HG03175 (cell line): ENCODE measurements around the gene GNPTG.

Source experiments
- ATAC-seq: cut with Tn5 transposase; IDR thresholded peaks from one replicate; pipeline ENCODE4 v1.9.1; 2021; ENCODE audit warnings: mild to moderate bottlenecking, moderate library complexity; ENCODE audit not compliant: unreplicated experiment

Gene GNPTG

DNA sequence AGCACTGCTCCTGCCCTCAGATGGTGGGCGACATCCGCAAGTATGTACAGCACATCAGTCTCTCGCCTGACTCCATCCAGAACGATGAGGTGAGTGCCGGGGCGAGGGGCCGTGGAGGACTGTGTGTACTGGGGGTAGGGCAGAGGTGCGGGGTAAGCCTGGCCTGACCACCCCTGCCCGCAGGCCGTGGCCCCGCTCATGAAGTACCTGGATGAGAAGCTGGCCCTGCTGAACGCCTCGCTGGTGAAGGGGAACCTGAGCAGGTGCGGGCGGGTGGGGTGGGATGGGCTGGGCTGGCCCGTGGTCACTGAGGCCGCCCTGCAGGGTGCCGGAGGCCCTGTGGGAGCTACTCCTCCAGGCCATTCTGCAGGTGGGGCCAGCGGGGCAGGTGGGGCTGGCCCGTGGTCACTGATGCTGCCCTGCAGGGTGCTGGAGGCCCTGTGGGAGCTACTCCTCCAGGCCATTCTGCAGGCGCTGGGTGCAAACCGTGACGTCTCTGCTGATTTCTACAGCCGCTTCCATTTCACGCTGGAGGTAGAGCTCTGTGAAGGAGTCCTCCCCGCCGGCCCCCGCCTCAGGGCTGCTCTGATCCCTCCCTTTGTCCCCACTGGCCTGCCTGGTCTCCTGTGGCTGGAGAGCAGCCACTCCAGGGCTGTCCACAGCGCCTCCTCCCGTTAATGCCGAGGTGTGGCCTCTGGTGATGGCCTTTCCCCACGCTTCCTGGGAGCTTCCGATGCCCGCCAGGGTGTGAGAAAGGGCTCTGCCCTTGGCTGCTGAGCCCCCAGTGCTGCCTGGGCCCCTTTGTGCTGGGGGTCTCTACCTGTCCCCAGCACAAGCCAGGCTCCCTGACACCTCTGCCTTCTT, 5.1 kb upstream of the GNPTG start:
- no peak for ATAC-seq

DNA sequence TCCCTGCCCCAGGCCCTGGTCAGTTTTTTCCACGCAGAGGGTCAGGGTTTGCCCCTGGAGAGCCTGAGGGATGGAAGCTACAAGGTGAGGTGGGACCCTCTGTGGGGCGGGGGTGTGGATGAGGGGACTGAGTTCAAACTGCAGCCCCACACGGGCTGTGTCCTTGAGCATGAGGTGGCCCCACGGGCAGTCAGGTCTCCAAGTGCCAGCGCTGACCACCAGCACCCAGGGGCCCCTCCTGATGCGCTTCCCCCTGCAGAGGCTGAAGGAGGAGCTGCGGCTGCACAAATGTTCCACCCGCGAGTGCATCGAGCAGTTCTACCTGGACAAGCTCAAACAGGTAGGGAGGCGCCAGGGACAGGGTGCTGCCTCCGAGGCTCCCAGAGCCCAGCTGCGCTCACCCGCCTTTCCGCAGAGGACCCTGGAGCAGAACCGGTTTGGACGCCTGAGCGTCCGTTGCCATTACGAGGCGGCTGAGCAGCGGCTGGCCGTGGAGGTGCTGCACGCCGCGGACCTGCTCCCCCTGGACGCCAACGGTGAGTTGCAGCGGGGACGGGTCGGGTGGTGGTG, 4.4 kb upstream of the GNPTG start:
- ATAC-seq, result no peak

DNA sequence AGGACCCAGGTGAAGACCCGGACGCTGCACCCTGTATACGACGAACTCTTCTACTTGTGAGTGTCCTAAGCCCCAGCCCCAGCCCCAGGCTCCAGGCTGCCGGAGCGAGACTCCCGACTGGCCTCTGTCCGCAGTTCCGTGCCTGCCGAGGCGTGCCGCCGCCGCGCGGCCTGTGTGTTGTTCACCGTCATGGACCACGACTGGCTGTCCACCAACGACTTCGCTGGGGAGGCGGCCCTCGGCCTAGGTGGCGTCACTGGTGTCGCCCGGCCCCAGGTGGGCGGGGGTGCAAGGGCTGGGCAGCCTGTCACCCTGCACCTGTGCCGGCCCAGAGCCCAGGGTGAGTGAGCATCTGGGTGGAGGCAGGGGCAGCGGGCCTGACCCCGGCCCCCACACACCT, 3.8 kb upstream of the GNPTG start:
- ATAC-seq, result no peak

DNA sequence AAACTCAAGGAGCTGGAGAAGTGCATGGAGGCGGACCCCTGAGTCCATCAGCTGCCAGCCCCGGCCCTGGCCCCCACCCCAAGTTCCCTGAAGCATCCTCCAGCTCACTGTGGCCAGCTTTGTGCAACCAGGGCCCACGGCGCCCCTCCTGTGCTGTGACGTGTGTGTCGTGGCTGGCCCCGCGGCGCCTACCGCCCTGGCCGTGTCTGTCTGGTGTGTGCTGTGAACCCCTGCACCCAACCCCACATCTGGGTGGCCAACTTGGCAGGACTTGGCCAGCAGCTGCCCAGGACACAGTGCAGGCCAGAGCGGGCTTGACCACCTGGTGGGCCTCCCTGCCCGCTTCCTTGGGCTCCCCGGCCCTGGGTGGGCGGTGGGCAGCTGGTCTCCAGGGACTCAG, 3.3 kb upstream of the GNPTG start:
- ATAC-seq, result no peak

DNA sequence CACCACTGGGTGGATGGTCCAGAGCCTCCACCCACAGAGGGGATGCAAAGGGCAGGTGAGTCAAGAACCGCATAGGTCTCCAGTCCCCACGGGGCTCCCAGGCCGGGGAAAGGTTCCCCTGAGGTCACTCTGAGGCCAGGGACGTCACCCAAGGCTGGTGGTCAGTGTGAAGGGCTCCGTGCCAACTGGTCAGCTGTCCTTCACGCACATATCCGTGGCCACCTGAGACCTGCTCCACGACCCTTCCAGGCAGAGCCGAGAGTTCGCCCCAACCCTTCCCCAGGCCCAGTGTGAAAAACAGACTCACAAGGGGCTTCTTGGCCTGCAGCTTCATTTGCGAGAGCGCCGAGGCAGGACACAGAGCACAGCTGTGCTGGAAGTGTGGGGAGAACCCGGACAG, 2.8 kb upstream of the GNPTG start:
- no peak for ATAC-seq

DNA sequence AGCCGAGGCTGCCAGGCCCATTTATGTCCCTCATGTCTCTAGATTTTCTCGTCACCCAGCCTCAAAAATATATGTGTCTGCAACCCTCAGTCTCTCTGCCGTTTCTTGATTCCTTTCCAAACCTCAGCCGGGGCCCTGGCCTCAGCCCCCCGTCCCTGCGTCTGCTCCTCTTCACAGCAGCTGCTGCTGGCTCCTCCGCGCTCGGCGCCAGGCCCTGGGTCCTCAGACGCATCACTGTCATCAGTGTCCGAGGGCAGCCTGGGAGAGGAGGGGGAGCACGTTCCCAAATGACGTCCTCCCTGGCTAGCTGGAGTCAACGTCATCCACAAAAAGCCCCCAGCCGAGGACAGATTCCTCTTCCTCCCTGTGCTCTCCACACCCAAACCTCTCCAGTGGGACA, 2.4 kb upstream of the GNPTG start:
- no peak for ATAC-seq

DNA sequence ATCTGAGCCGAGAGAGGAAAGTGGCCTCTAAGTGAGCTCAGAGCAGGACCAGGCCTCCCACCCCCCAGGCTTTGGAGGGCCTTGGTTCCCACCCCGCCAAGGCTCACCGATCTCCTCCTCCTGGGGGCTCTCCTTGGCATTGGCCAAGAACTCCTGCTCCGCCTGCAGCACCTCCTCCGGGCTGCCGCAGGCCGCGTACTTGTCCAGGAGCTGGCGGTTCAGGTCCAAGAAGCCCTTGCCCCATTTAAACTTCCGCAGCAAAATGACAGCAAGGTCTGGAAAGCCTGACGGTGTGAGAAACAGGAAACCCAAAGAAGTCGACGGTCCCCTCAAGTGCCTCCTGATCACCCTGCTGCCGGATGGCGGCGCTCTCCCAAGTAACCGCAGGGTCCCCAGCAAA, 1.8 kb upstream of the GNPTG start:
- no peak for ATAC-seq

DNA sequence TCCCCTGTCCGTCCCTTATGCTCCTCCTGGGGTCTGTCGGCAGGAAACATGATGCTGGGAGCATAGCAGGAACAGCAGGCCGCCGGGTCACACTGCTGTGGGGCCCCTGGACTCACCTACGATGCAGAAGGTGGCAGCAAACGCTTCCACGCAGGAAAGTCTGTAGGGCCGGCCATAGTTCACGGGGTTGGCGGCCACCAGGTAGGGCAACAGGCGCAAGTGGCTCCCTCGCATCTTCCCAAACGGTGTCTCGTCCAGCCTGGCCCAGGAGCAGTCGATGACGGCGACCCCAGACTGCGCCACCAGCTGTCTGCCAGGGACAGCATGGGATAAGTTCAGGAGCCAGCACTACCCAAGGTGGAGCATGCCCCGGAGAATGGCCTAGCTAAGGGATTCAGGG, 1.0 kb upstream of the GNPTG start:
- no peak for ATAC-seq

DNA sequence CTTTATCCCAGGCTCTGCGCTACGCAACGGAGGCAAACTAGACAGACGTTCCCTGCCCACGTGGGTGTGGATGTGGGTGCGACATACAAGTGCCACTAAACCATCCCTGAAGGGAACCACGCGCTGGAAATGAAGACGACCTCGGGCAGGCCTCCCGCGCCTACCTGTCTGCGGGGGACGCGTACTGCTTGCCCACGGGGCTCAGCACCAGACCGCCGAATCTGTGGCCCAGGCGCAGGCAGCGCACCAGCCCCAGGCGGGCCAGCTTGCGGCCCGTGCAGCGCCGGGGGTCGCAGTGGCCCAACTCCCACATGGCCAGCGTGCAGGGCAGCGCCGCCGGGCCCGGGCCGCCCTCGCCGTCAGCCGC, 533 bp upstream of the GNPTG start:
- ATAC-seq, result peak; percentile 6

DNA sequence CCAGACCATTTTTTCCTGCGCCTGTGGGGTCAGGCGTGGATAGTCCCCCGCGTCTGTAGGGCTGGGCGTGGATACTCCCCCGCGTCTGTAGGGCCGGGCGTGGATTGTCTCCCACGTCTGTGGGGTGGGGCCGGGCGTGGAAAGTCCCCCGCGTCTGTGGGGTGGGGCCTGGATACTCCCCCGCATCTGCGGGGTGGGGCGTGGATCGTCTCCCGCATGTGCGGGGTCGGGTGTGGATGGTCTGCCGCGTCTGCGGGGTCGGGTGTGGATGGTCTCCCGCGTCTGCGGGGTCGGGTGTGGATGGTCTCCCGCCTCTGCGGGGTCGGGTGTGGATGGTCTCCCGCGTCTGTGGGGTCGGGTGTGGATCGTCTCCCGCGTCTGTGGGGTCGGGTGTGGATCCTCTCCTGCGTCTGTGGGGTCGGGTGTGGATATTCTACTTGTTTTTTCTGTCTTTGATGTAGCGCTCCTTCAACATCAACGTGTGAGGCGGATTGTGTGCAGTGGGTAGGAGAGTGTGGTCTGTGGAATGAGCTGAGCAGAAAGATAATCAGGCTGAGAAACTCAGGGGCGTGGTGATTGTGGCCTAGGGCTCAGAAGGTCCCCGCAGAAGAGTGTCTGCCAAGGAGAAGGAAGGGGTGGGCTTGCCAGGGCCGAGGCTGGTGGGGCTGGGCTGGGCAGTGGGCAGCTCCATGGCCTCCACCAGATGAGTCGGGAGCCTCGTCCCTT, 3.2 kb downstream of the GNPTG start:
- ATAC-seq, result no peak

DNA sequence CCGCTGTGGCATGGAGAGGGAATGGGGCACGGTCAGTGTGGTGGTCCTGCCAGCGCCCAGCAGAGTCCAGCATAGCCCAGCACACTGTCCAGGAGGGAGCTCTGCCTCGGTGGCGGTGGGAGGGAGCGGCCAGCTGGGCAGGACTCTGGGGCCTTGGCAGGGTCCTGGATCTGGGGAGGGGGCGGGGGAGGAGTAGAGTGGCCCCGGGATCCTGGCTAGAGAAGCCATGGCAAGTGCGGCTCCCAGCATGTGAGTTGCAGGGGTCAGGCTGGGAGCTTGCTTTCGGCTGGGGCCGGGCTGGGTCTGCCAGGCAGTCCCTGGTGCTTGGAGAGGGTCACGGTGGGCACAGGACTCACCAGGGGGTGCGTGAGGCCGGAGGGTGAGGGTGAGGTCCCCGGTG, 3.9 kb downstream of the GNPTG start:
- ATAC-seq, result no peak

DNA sequence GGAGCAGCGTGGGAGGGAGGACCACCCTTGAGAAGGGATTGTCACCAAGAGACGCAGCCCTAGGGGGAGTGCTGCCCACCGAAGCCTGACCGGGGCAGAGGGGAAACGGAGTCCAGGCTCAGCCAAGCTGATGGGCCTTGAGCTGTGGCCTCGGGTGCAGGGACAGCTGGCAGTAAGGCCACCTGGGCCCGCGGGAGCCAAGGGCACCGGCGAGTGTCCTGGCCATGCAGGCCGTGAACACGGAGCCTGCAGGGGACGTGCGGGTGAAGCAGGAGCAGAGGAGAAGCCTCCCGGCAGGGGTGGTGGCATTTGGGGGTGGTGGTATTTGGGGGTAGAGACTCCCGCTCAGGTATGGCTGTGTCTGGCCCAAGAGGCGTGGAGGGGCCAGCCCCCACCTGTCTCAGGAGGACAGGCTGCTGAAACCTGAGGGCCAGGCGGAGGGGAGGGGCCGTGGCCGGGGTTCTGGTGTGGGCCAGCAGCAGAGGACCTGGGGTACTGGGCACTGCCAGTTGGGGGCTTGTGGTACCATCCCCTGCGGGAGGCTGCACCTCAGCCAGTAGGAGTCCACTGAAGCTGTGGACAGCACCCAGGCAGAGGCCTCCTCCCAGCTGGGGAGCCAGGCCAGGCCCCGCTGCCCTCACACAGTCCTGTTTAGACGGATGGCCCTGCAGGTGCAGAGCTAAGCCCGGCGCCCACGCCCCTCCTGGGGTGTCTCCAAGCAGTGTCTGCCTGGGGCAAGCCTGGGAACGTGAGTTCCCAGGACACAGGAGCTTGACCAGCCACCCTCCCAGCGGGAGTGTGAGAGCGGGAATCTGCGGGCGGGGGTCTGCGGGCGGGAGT, 4.5 kb downstream of the GNPTG start:
- no peak for ATAC-seq

DNA sequence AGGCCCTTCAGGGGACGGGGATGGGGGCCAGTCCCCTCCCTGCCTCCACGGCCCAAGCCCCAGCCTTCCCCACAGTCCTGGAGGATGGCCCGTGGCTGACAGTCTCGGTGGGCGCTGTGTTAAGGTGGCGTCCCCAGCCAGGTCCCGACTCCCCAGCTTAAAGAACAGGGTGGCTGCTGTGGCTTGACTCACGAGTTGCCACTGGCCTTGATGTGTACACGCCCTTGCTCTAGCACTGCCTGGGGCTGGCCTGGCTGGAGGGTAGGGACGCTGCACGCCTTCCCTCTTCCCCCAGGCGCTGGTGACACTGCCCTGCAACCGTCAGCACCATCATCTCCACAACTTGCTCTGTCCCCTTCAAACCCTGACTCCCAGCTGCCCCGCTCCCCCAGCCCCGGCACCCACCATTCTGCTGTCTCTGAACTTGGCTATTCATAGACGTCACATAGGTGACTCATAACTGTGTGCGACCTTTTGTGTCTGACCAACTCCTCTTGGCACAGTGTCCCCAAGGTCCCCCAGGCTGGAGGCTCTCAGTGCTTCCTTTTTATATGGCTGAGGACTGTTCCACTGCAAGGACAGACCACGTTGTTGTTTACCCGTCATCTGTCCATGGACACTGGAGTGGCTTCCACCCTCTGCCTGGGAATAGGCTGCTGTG, 6.3 kb downstream of the GNPTG start:
- ATAC-seq, result no peak

DNA sequence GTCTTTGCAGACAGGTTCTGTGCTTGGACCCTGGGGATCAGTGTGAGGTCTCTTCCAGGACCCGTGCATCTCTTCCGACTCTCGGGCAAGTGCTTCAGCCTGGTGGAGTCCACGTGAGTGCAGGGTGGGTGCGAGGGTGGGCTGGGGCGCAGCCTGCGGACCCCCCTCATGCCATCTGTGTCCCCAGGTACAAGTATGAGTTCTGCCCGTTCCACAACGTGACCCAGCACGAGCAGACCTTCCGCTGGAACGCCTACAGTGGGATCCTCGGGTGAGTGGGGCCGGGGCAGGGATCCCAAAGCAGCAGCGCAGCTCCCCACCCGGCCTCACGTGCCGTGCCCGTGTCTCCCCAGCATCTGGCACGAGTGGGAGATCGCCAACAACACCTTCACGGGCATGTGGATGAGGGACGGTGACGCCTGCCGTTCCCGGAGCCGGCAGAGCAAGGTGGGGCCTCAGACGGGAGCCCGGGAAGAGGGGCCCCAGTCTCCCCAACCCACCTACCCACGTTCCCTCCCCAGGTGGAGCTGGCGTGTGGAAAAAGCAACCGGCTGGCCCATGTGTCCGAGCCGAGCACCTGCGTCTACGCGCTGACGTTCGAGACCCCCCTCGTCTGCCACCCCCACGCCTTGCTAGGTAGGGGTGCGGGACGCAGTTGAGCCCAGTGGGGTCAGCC, 10.1 kb downstream of the GNPTG start:
- no peak for ATAC-seq

DNA sequence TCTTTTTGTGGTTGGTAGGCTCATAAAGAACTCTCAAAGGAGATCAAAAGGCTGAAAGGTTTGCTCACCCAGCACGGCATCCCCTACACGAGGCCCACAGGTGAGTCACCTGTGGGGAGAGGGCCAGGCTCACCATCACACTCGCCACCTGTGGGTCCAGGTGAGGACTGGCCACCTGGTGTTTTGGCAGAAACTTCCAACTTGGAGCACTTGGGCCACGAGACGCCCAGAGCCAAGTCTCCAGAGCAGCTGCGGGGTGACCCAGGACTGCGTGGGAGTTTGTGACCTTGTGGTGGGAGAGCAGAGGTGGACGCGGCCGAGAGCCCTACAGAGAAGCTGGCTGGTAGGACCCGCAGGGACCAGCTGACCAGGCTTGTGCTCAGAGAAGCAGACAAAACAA, 11.1 kb downstream of the GNPTG start:
- no peak for ATAC-seq

DNA sequence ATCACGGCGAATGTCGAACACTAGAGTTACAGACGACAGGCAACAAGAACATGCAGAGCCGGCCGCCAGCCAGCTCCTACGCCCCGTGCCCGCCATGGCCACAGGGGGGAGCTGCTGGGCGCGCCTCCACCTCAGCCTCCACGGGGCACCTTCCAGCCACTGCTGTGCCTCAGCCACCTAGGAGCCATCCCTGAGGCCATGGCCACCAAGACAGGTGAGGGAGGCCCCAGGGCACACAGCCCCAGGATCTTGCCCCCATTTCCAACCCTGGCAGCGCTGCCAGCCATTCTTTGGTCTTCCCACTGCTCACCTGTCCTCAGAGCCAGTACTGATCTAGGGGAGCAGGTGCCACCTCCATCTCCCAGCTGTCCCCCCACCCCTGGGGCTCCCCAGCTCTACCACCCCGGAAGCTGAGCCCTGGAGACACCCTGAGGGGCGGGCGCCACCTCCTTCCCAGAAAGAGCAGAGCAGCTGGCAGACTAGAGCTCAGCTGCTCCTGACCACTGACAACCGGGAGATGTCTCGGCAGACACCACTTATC, 11.8 kb downstream of the GNPTG start:
- ATAC-seq, result no peak

DNA sequence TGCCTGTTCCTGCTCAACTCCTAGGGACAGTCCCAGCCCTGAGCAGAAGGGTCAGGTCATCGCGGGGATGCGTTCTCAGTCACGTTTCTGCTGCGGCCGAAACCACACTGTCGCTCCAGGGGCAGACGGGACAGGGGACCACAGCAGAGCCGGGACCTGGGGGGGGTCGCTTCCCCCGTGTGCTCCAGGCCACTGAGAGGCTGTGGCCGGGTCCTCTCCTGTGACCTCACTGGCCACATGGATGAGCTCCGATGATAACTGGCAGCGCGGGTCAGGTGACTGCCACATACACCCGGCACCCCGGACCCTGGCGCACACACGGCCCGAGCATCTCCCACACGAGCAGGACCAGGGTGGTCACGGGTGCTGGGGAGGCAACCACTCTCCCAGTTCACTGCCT, 12.8 kb downstream of the GNPTG start:
- no peak for ATAC-seq

DNA sequence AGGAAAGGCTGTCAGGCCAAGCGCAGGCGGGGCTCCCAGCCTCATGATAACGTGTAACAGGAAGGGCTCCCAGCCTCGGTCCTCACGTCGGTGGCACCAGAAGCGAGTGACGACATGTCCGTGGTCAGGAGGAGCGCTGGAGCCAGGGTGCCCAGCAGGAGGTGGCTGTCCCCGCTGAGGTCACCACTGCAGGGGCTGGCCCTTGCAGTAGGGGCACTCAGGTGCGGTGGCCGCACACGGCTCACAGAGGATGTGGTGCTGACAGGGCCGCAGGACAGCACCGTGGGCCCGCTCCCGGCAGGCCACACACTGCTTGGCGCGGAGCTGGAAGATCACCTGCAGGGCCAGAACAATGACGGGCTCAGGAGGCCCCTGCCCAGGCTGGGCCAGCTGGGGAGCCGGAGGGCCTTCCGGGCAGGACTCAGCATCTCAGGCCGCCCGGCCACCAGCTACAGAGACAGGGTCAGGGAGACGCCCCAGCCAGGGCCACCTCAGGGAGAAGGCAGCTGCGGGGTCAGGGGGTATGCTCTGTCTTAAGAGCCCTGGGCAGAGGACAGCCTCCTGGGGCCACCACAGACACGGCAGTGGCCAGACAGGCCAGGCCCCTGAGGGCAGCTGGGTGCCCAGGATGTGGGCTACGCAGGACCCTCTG, 14.5 kb downstream of the GNPTG start:
- ATAC-seq, result no peak

DNA sequence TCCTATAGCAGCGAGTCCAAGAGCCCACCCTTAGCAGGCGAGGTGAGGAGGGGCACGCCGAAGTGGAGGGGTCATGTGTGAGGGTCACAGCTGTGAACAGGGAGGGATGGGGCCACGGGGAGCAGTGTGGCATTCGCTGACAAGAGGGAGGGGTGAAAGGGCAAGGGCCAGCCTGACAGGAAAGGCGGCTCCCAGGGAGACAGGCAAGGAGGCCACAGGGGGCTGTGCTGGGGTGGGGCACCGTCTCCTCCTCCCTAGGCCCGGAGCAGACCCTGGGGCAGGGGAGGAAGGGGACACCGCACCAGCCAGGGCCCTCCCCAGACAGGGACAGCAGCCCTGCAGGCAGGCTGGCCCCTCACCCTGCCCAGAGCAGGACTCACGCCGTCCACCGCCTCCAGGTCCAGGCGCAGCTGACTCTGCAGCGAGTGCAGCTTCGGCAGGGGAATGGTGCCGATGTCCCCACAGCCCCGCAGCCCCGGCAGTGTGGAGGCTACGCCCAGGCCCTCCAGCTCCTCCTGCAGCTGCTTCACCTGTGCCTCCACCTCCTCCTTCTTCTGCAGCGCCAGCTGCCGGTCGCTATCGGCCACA, 15.1 kb downstream of the GNPTG start:
- no peak for ATAC-seq
